Skeletal muscle satellite cell (primary cell): Measurements from ENCODE around the gene ASF1A. TPM values are rescaled to one million over a fixed set of nuclear protein-coding genes. Genes with fewer than 3 reads are reported as not detected.
"Not testable (repeated sequence)": the region's sequence is repeated elsewhere in the genome, so short reads cannot be mapped to it uniquely, and the experiment has no call there.

Experiments
- H3K27me3 ChIP-seq: 2 replicates; pipeline ENCODE4 v1.7.0; 2013; ENCODE audit warnings: low read length; ENCODE audit not compliant: control insufficient read depth, insufficient read depth
- H3K36me3 ChIP-seq: 2 replicates; pipeline ENCODE4 v1.7.0; 2013; ENCODE audit warnings: mild to moderate bottlenecking, control low read depth, low read length; ENCODE audit not compliant: insufficient read depth
- H3K4me1 ChIP-seq: 2 replicates; pipeline ENCODE4 v1.7.0; 2013; ENCODE audit warnings: low read length; ENCODE audit not compliant: control insufficient read depth, insufficient read depth
- H3K4me2 ChIP-seq: 2 replicates; pipeline ENCODE4 v1.7.0; 2013; ENCODE audit warnings: mild to moderate bottlenecking, low read length
- H3K4me3 ChIP-seq: 2 replicates; pipeline ENCODE4 v1.7.0; 2013; ENCODE audit warnings: low read length
- H3K9ac ChIP-seq: 2 replicates; pipeline ENCODE4 v1.7.0; 2013; ENCODE audit warnings: mild to moderate bottlenecking, low read depth, low read length, moderate library complexity
- H3K9me3 ChIP-seq: replicated peaks from 2 replicates; pipeline ENCODE4 v1.7.0; 2013; ENCODE audit warnings: mild to moderate bottlenecking, control low read depth, low read length
- total RNA-seq: library from RNA; depleted of rRNA; stranded (reverse); fragments of >200 nt; gene quantifications from 2 replicates; pipeline ENCODE4 v1.2.3, GENCODE V29; 2012; rRNA removed

Gene ASF1A
- total RNA-seq, result 14.2 TPM in 2 replicates

- Histone ChIP-seq H3K36me3 (peaks cover 8% of the 10 kb centered on the region), H3K4me3 (peak within 1 kb of the TSS; percentile 93), H3K4me1 (peaks cover 19% of the 10 kb centered on the region), H3K4me2 (peak within 1 kb of the TSS; percentile 86), H3K27me3 (no peaks in the 10 kb centered on the region), H3K9me3 (no peaks in the 10 kb centered on the region), H3K9ac (peak within 1 kb of the TSS; percentile 95)
These were observed at the start of gene ASF1A for GRCh38 chr6:118893807-118894424. Gene ASF1A, plus strand, starts transcription at chr6:118894152. Its CDS starts 262 bp downstream, at chr6:118894414.

GRCh38 chr6:118844915-118845314 is 49.0 kb upstream of the ASF1A start:
- Histone ChIP-seq H3K4me1 (no peaks in the 10 kb centered on the region), H3K9me3 (no peaks in the 10 kb centered on the region), H3K36me3 (no peaks in the 10 kb centered on the region), H3K27me3 (no peaks in the 10 kb centered on the region), H3K4me3 (no peak overlapping the region), H3K9ac (no peak overlapping the region), H3K4me2 (no peak overlapping the region)

GRCh38 chr6:118853408-118853807 is 40.5 kb upstream of the ASF1A start:
- Histone ChIP-seq H3K27me3 (no peaks in the 10 kb centered on the region), H3K4me2 (no peak overlapping the region), H3K4me3 (no peak overlapping the region), H3K4me1 (no peaks in the 10 kb centered on the region), H3K9me3 (no peaks in the 10 kb centered on the region), H3K9ac (no peak overlapping the region), H3K36me3 (no peaks in the 10 kb centered on the region)

- H3K9me3 ChIP-seq, result no peaks in the 10 kb centered on the region
- no peaks in the 10 kb centered on the region for H3K36me3 ChIP-seq
- no peak overlapping the region for H3K4me2 ChIP-seq
- H3K27me3 ChIP-seq, result no peaks in the 10 kb centered on the region
- H3K4me3 ChIP-seq, result no peak overlapping the region
- H3K4me1 ChIP-seq, result no peaks in the 10 kb centered on the region
- no peak overlapping the region for H3K9ac ChIP-seq
These were observed 37.7 kb upstream of the ASF1A start for GRCh38 chr6:118856301-118856700.

GRCh38 chr6:118859517-118860064 is 34.4 kb upstream of the ASF1A start:
- Histone ChIP-seq H3K36me3 (no peaks in the 10 kb centered on the region), H3K4me3 (no peak overlapping the region), H3K27me3 (no peaks in the 10 kb centered on the region), H3K4me1 (no peaks in the 10 kb centered on the region), H3K9ac (no peak overlapping the region), H3K4me2 (no peak overlapping the region), H3K9me3 (no peaks in the 10 kb centered on the region)

- no peaks in the 10 kb centered on the region for H3K27me3 ChIP-seq
These were observed 33.6 kb upstream of the ASF1A start for GRCh38 chr6:118860363-118860762.

GRCh38 chr6:118860880-118861279 is 33.1 kb upstream of the ASF1A start:
- no peaks in the 10 kb centered on the region for H3K9me3 ChIP-seq
- no peak overlapping the region for H3K4me2 ChIP-seq
- no peak overlapping the region for H3K4me3 ChIP-seq
- H3K36me3 ChIP-seq, result no peaks in the 10 kb centered on the region
- no peak overlapping the region for H3K9ac ChIP-seq
- H3K27me3 ChIP-seq, result no peaks in the 10 kb centered on the region
- H3K4me1 ChIP-seq, result no peaks in the 10 kb centered on the region

More at GRCh38 chr6:118860363-118860762, 33.6 kb upstream of the ASF1A start:
- no peak overlapping the region for H3K4me3 ChIP-seq
- H3K36me3 ChIP-seq, result no peaks in the 10 kb centered on the region
- no peak overlapping the region for H3K9ac ChIP-seq
- no peaks in the 10 kb centered on the region for H3K9me3 ChIP-seq
- H3K4me1 ChIP-seq, result no peaks in the 10 kb centered on the region
- no peak overlapping the region for H3K4me2 ChIP-seq

GRCh38 chr6:118862443-118862842 is 31.5 kb upstream of the ASF1A start:
- no peaks in the 10 kb centered on the region for H3K36me3 ChIP-seq
- no peak overlapping the region for H3K4me2 ChIP-seq
- H3K4me1 ChIP-seq, result no peaks in the 10 kb centered on the region
- H3K9ac ChIP-seq, result no peak overlapping the region
- no peak overlapping the region for H3K4me3 ChIP-seq
- H3K9me3 ChIP-seq, result no peaks in the 10 kb centered on the region
- H3K27me3 ChIP-seq, result no peaks in the 10 kb centered on the region

- H3K4me3 ChIP-seq, result no peak overlapping the region
- peaks cover 2% of the 10 kb centered on the region for H3K4me1 ChIP-seq
- H3K36me3 ChIP-seq, result no peaks in the 10 kb centered on the region
- no peak overlapping the region for H3K4me2 ChIP-seq
- no peaks in the 10 kb centered on the region for H3K27me3 ChIP-seq
- H3K9me3 ChIP-seq, result no peaks in the 10 kb centered on the region
- H3K9ac ChIP-seq, result no peak overlapping the region
These were observed 29.4 kb upstream of the ASF1A start for GRCh38 chr6:118864341-118865099.

GRCh38 chr6:118865100-118865391 is 28.9 kb upstream of the ASF1A start:
- Histone ChIP-seq H3K4me1 (peaks cover 7% of the 10 kb centered on the region), H3K4me3 (no peak overlapping the region), H3K9me3 (no peaks in the 10 kb centered on the region), H3K9ac (no peak overlapping the region), H3K27me3 (no peaks in the 10 kb centered on the region), H3K4me2 (no peak overlapping the region), H3K36me3 (no peaks in the 10 kb centered on the region)

- Histone ChIP-seq H3K4me2 (no peak overlapping the region), H3K9me3 (no peaks in the 10 kb centered on the region), H3K36me3 (no peaks in the 10 kb centered on the region), H3K4me1 (peaks cover 9% of the 10 kb centered on the region), H3K4me3 (no peak overlapping the region), H3K27me3 (no peaks in the 10 kb centered on the region), H3K9ac (no peak overlapping the region)
These were observed 26.8 kb upstream of the ASF1A start for GRCh38 chr6:118867181-118867580.

- not testable (repeated sequence) for H3K27me3 ChIP-seq, H3K9me3 ChIP-seq, H3K4me3 ChIP-seq, H3K4me2 ChIP-seq, H3K36me3 ChIP-seq, H3K9ac ChIP-seq
- peaks cover 12% of the 10 kb centered on the region for H3K4me1 ChIP-seq
These were observed 25.1 kb upstream of the ASF1A start for GRCh38 chr6:118868901-118869300.
